HepG2 (cell line): ENCODE results near the gene GTSF1L.

Experiments used
- GABPA ChIP-seq, 2 experiments: IDR thresholded peaks; 2 replicates each; pipeline ENCODE4 v1.6.1; 2011 to 2016; ENCODE audit warnings: low read depth in 2 of 2, low read length in 1 of 2, missing biosample characterization in 1 of 2, missing genetic modification characterization in 1 of 2
- NFIC ChIP-seq: IDR thresholded peaks from 2 replicates; pipeline ENCODE4 v1.6.1; 2012; ENCODE audit warnings: mild to moderate bottlenecking, low read length, inconsistent platforms
- NR3C1 ChIP-seq: sonication (generic); formaldehyde crosslinking; IDR thresholded peaks from 2 replicates; pipeline ENCODE4 v1.4.0; 2020; ENCODE audit warnings: missing genetic modification reagents
- SMC3 ChIP-seq: IDR thresholded peaks from 2 replicates; pipeline ENCODE4 v1.6.1; 2011; ENCODE audit warnings: low read length, improper control_type of control experiment
- STAT5B ChIP-seq: sonication (generic); formaldehyde crosslinking; IDR thresholded peaks from 2 replicates; pipeline ENCODE4 v1.4.0; 2020; ENCODE audit warnings: missing genetic modification reagents
- TMF1 ChIP-seq: sonication (generic); formaldehyde crosslinking; IDR thresholded peaks from 2 replicates; pipeline ENCODE4 v1.8.1; 2022; ENCODE audit warnings: low read depth, missing genetic modification reagents
- TOE1 ChIP-seq: sonication (generic); formaldehyde crosslinking; IDR thresholded peaks from 2 replicates; pipeline ENCODE4 v1.4.0; 2020; ENCODE audit warnings: mild to moderate bottlenecking, missing genetic modification reagents
- ZSCAN29 ChIP-seq: sonication (generic); formaldehyde crosslinking; conservative IDR thresholded peaks from 2 replicates; pipeline ENCODE4 v1.4.0; 2020; ENCODE audit warnings: mild to moderate bottlenecking, missing genetic modification reagents
- TF ChIP-seq, protein P1 (sequence below): sonication (generic); formaldehyde crosslinking; IDR thresholded peaks from 2 replicates; pipeline ENCODE4 v1.8.1; 2023; ENCODE audit warnings: mild to moderate bottlenecking, inconsistent platforms, moderate library complexity, missing genetic modification reagents, borderline replicate concordance
- TF ChIP-seq, protein P2 (sequence below): IDR thresholded peaks from 2 replicates; pipeline ENCODE4 v1.6.1; 2016; ENCODE audit warnings: low read depth, borderline replicate concordance
- TF ChIP-seq, protein P3 (sequence below): sonication (generic); formaldehyde crosslinking; IDR thresholded peaks from 2 replicates; pipeline ENCODE4 v1.4.0; 2020; ENCODE audit warnings: missing genetic modification reagents
- TF ChIP-seq, protein P4 (sequence below): sonication (generic); formaldehyde crosslinking; IDR thresholded peaks from 2 replicates; pipeline ENCODE4 v1.5.0; 2020; ENCODE audit warnings: mild to moderate bottlenecking, missing genetic modification reagents, moderate library complexity
- TF ChIP-seq, protein P5 (sequence below): sonication (generic); formaldehyde crosslinking; IDR thresholded peaks from 2 replicates; pipeline ENCODE4 v1.9.0; 2022; ENCODE audit warnings: low read depth, missing genetic modification reagents

DNA sequence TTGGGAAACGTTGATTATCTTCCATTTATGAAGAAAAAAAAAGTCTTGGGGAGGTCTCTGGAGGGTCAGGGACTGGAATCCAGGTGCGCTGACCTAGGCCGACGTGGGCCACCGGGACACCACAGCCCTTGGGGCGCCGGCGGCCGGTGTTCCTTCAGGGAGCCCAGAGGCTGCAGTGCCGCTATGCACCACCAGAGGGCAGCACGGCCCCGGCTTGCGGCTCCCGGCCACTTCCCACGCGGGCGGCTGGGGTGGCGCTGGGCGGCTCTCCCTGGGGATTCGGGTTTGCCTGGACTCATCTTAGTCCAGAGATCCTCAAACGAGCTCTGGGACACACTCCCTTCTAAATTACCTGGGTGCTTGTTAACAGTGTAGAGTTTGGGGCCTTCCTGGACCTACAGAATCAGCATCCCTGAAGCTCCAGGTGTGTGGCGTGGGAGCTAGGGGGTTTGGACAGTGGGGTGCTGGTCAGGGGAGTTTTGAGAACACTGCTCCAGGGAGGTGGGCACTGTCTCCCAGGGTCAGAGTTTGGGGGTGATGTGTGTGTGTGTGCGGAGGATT, 23.0 kb upstream of the GTSF1L start:
- TF ChIP-seq ZSCAN29 (CRISPR knock-in tag) (no peak), NR3C1 (CRISPR knock-in tag) (no peak), SMC3 (peak; percentile 69; the same call in 1 of the 2 replicates), NFIC (no peak), TMF1 (no peak), STAT5B (CRISPR knock-in tag) (no peak), GABPA (IDR thresholded peaks at IDR 0.05; ENCODE audit: low read depth, low read length) (no peak), GABPA (CRISPR knock-in tag; IDR thresholded peaks at IDR 0.05; ENCODE audit: low read depth) (no peak), TOE1 (no peak)
- TF ChIP-seq, protein P1, sequence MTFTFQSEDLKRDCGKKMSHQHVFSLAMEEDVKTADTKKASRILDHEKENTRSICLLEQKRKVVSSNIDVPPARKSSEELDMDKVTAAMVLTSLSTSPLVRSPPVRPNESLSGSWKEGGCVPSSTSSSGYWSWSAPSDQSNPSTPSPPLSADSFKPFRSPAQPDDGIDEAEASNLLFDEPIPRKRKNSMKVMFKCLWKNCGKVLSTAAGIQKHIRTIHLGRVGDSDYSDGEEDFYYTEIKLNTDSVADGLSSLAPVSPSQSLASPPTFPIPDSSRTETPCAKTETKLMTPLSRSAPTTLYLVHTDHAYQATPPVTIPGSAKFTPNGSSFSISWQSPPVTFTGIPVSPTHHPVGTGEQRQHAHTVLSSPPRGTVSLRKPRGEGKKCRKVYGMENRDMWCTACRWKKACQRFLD (CRISPR knock-in tag), result no peak
- TF ChIP-seq, protein P2, sequence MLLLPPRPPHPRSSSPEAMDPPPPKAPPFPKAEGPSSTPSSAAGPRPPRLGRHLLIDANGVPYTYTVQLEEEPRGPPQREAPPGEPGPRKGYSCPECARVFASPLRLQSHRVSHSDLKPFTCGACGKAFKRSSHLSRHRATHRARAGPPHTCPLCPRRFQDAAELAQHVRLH (CRISPR knock-in tag), result no peak
- TF ChIP-seq, protein P3, sequence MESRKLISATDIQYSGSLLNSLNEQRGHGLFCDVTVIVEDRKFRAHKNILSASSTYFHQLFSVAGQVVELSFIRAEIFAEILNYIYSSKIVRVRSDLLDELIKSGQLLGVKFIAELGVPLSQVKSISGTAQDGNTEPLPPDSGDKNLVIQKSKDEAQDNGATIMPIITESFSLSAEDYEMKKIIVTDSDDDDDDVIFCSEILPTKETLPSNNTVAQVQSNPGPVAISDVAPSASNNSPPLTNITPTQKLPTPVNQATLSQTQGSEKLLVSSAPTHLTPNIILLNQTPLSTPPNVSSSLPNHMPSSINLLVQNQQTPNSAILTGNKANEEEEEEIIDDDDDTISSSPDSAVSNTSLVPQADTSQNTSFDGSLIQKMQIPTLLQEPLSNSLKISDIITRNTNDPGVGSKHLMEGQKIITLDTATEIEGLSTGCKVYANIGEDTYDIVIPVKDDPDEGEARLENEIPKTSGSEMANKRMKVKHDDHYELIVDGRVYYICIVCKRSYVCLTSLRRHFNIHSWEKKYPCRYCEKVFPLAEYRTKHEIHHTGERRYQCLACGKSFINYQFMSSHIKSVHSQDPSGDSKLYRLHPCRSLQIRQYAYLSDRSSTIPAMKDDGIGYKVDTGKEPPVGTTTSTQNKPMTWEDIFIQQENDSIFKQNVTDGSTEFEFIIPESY (CRISPR knock-in tag), result no peak
- TF ChIP-seq, protein P4, sequence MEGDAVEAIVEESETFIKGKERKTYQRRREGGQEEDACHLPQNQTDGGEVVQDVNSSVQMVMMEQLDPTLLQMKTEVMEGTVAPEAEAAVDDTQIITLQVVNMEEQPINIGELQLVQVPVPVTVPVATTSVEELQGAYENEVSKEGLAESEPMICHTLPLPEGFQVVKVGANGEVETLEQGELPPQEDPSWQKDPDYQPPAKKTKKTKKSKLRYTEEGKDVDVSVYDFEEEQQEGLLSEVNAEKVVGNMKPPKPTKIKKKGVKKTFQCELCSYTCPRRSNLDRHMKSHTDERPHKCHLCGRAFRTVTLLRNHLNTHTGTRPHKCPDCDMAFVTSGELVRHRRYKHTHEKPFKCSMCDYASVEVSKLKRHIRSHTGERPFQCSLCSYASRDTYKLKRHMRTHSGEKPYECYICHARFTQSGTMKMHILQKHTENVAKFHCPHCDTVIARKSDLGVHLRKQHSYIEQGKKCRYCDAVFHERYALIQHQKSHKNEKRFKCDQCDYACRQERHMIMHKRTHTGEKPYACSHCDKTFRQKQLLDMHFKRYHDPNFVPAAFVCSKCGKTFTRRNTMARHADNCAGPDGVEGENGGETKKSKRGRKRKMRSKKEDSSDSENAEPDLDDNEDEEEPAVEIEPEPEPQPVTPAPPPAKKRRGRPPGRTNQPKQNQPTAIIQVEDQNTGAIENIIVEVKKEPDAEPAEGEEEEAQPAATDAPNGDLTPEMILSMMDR (CRISPR knock-in tag), result peak; percentile 99
- TF ChIP-seq, protein P5, sequence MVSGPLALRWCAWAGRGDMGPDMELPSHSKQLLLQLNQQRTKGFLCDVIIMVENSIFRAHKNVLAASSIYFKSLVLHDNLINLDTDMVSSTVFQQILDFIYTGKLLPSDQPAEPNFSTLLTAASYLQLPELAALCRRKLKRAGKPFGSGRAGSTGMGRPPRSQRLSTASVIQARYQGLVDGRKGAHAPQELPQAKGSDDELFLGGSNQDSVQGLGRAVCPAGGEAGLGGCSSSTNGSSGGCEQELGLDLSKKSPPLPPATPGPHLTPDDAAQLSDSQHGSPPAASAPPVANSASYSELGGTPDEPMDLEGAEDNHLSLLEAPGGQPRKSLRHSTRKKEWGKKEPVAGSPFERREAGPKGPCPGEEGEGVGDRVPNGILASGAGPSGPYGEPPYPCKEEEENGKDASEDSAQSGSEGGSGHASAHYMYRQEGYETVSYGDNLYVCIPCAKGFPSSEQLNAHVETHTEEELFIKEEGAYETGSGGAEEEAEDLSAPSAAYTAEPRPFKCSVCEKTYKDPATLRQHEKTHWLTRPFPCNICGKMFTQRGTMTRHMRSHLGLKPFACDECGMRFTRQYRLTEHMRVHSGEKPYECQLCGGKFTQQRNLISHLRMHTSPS (CRISPR knock-in tag), result no peak
